GM19193 (cell line): Measurements from ENCODE around the gene CTBP2.

Experiments
- POLR2A ChIP-seq: IDR thresholded peaks from 4 replicates; pipeline ENCODE4 v1.6.1; 2011; ENCODE audit not compliant: insufficient read depth, insufficient read length; ENCODE audit errors: extremely low read depth

CTBP2 gene

GRCh38 chr10:125152450-125153368, 7.7 kb downstream of the CTBP2 start:
- no peak for TF ChIP-seq POLR2A

GRCh38 chr10:125151553-125152449, 8.6 kb downstream of the CTBP2 start:
- no peak for TF ChIP-seq POLR2A

- no peak for TF ChIP-seq POLR2A
These were observed 9.2 kb downstream of the CTBP2 start for GRCh38 chr10:125151170-125151552.

GRCh38 chr10:125149680-125150047, 10.7 kb downstream of the CTBP2 start:
- TF ChIP-seq POLR2A: no peak

GRCh38 chr10:125149036-125149679, 11.2 kb downstream of the CTBP2 start:
- no peak for TF ChIP-seq POLR2A

- TF ChIP-seq POLR2A: no peak
These were observed 11.8 kb downstream of the CTBP2 start for GRCh38 chr10:125148528-125148927.

GRCh38 chr10:125147971-125148439, 12.4 kb downstream of the CTBP2 start:
- no peak for TF ChIP-seq POLR2A

GRCh38 chr10:125146791-125147579, 13.4 kb downstream of the CTBP2 start:
- TF ChIP-seq POLR2A: no peak

GRCh38 chr10:125145636-125146035, 14.7 kb downstream of the CTBP2 start:
- no peak for TF ChIP-seq POLR2A

GRCh38 chr10:125144693-125145623, 15.4 kb downstream of the CTBP2 start:
- no peak for TF ChIP-seq POLR2A

GRCh38 chr10:125144206-125144605, 16.2 kb downstream of the CTBP2 start:
- TF ChIP-seq POLR2A: no peak

GRCh38 chr10:125142946-125143345, 17.4 kb downstream of the CTBP2 start:
- no peak for TF ChIP-seq POLR2A

GRCh38 chr10:125141860-125142484, 18.4 kb downstream of the CTBP2 start:
- no peak for TF ChIP-seq POLR2A
